Caki2 (cell line): ENCODE measurements around the gene CISTR. TPM values are rescaled to one million over a fixed set of nuclear protein-coding genes. Genes with fewer than 3 reads are reported as not detected.
A peak's percentile ranks its signal among the peaks of the same experiment; 100 is the strongest.
"Not testable (repeated sequence)": the region's sequence is repeated elsewhere in the genome, so short reads cannot be mapped to it uniquely, and the experiment has no call there.

Experiments
- DNase-seq: peaks from one replicate; pipeline ENCODE4 v3.0.0-alpha.2; 2015; ENCODE audit warnings: low read depth
- in situ Hi-C: cut with HindIII; loops from 2 replicates; pipeline ENCODE4 v1.10.0; 2016; ENCODE audit warnings: low sequenced_read_pairs, low pct_unique_long_range_greater_than_20kb, mixed read lengths
- total RNA-seq: library from RNA; depleted of rRNA; stranded (reverse); fragments of >200 nt; shearing (Covaris generic); gene quantifications from 2 replicates; pipeline ENCODE4 v1.2.3, GENCODE V29; 2014; ENCODE audit warnings: low replicate concordance

The CISTR gene
- total RNA-seq, 1 experiment from 2014 or later = not detected

- in situ Hi-C loops = no loop called here
- DNase-seq = no peak
Observed at GRCh38 chr12:53768976-53769375, 17.2 kb upstream of the CISTR start.

DNA sequence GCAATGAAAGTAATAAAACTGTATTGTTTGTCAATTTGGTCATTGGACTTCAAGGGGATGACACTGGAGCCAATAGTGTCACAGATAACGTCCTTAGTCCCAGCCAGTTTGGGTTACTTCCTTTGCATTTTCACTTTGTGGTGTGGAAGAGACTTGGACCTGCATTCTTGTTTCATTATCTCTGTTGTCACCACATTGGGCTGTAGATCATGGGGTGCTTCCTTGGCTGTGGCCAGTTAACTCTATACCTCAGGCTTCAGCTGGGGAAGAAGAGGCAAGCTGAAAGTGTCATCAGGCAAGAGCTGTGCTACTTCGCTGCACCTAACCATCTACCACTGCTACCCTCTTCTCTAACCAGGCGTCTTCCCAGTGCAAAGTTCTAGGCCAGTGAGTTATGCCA, 15.1 kb upstream of the CISTR start:
- in situ Hi-C loops = no loop called here
- no peak for DNase-seq

DNA sequence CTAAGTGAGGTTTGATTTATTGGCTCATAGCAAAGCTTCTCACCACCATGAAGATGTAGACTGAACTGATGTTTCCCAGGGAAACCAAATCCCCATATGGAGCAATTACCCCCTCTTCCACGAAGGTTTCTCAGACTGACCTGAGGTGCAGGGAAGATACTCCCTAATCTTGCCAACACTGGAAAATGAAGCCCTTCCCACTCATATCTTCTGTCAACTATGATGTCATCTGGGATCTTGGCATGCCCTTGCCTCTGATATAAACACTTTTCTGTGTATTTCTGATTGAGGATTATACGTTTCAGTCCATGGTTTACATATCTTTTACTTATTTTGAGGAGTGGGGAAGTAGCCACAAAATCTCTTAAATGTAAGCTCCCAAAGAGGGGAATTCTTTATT, 14.1 kb upstream of the CISTR start:
- DNase-seq = no peak
- in situ Hi-C loops = no loop called here

DNA sequence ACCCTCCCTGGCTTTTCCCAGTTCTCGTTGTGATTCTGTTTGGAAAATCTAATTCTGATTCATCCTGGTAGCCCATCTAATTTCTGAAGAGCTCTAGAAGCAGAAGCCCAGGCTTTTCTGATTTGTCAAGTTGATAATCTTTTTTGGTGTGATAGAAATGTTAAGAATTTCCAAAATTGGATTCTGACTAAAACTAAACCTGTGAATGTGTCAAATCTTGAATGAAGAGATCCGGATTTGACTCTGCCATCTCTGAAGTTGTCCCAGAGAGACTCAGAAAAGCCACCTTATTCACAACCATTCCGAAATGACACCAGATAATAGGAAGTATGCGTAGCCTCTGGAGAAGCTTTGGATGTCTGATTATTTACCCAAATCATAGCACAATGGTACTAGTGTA, 12.8 kb upstream of the CISTR start:
- no peak for DNase-seq
- in situ Hi-C loops = no loop called here

DNA sequence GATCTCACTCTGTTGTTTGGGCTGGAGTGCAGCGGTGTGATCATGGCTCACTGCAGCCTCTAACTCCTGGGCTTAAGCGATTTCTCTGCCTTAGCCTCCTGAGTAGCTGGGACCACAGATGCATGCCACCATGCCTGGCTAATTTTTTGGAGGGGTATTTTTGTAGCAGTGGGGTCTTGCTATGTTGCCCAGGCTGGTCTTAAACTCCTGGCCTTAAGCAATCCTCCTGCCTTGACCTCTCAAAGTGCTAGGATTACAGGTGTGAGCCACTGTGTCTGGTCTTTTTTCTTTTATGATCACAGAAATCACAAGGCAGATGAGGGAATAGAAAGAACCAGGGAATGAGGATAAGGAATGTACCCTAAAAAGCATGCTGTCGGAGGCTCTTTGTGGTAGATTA, 11.0 kb upstream of the CISTR start:
- DNase-seq, in situ Hi-C loops: not testable (repeated sequence)

GRCh38 chr12:53761306-53761705, 9.5 kb upstream of the CISTR start:
- in situ Hi-C loops = no loop called here
- DNase-seq = no peak

GRCh38 chr12:53759261-53759660, 7.5 kb upstream of the CISTR start:
- DNase-seq = no peak
- in situ Hi-C loops = no loop called here

DNA sequence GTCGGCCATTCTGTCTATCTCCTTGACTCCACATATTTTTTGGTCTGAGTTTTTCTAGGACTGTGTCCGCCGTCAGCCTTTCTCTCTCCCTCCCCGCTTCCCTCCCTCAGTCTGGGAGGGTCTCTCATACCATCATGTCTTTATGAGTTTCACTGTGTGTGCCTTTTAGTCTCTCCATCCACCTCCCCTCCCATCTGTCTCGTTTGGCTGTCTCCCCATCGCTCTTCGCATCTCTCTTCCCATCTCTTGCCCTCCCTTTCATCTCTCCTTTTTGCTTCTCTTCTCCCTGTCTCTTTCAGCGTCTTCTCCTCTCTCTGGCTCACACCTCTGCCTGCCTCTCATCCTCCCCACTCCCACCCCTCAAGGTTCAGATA, 6.9 kb upstream of the CISTR start:
- DNase-seq = no peak

DNA sequence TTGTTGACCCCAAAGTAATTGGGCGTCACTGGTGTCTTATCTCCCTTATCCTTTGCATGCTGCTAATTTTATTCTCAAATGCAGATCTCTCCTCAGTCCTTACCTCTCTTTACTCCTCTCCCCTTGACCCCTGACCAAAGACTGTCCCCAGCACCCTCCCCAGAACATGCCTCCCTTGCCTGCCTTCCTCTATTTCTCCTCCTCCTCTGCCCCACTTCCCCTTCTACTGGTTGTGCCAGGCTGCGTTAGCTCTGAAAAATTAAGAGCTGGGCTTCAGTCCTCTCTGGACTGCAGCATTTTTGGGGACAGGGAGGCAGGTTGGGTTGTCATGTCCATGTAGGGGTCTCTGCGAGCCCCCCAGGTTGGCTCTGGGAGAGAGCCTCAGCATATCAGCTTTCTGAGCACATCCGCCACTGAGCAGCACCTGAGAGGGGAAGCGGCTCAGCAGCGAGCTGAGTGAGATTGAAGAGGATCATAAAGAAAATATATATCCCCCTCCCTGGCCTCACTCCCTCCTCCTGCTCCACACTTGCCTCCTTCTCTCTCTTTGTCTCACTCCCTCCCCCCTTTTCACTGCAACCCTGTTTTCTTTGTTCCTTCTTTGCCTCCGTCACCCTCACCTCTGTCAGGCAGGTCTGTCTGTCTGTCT, 6.4 kb upstream of the CISTR start:
- in situ Hi-C loops = no loop called here

More for the DNA sequence above, 6.9 kb upstream of the CISTR start:
- in situ Hi-C loops = no loop called here

GRCh38 chr12:53757101-53757770, 5.5 kb upstream of the CISTR start:
- in situ Hi-C loops = no loop called here
- peak; percentile 50 for DNase-seq

More for the DNA sequence above, 6.4 kb upstream of the CISTR start:
- DNase-seq = no peak

DNA sequence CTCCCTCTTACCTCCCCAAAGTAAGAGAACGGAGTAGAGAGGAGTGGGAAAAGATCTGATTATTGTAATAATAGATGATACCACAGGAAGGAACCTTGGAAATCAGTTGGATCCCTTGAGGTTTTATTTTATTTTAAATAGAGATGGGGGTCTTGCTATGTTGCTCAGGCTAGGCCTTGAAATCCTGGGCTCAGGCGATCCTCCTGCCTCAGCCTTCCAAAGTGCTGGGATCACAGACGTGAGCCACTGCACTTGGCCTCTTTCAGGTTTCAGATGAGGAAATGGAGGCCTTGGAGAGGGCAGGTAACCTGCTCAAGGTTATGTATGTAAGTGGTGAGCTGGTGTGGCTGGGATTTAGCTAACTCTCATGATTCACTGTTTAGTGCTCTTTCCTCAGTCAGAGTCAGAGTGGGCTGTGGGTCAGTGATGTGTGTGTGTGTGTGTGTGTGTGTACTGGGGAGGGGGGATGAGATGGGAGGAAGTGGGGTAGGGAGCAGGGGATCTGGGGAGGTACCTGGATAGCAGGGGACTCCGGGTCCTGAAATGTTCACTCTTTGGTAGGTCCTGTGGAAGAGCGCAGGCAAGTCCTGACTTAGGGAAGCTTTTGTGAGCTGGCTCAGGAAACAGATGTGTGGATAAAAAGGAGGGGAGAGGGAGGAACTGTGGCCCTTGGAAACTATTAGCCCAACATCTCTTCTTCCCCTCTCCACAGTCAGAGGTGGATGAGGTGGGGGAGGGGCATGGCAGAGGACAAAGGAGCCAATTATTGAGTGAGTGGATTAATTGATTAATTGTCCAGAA, 4.7 kb upstream of the CISTR start:
- no peak for DNase-seq
- in situ Hi-C loops = no loop called here

DNA sequence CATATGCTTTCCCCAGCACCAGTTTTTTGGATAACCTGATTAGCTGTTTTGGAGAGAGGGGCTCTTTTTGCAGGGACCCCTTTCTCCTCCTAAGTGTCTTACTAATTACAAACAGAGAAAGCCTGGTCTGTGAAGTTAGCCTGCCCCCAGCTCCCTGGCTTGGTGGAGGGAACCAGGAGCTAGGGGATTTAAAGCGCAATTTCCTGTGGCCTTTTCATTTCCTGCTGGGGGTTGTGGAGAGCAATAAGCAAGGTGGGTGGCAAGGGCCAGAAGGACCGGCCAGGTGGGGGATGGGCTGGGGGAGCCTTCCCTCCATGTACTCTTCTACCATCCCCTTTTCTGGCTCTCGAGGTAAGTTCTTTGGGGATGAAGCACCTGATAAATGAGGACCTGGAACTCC, 4.1 kb upstream of the CISTR start:
- in situ Hi-C loops = no loop called here
- DNase-seq = no peak

DNA sequence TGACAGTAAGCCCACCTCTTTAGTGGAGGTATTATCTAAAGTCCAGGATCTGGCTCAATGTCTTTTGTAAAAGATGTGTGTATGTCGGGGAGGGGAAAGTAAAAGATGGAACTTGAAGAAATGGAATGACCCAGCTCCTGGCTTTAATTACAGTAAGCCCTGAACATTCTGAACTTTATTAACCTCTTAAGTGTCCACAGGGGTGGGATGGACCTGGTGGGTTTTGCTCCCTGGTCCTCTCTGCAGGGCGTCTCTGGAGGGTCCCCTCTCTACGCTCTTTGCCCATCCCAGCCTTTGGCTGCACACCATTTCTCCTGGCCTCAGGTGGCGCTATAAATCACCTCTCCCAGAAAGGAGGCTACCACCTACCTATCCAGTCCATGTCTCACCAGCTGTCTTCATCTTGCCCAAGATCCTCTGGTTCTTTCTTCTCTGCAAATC, 3.7 kb upstream of the CISTR start:
- DNase-seq = no peak
- in situ Hi-C loops = no loop called here

GRCh38 chr12:53754633-53755264, 3.0 kb upstream of the CISTR start:
- no peak for DNase-seq
- in situ Hi-C loops = no loop called here

- no peak for DNase-seq
- in situ Hi-C loops = no loop called here
Observed at GRCh38 chr12:53754188-53754585, 2.4 kb upstream of the CISTR start.

GRCh38 chr12:53752621-53753020, 842 bp upstream of the CISTR start:
- in situ Hi-C loops = no loop called here
- DNase-seq = no peak

DNA sequence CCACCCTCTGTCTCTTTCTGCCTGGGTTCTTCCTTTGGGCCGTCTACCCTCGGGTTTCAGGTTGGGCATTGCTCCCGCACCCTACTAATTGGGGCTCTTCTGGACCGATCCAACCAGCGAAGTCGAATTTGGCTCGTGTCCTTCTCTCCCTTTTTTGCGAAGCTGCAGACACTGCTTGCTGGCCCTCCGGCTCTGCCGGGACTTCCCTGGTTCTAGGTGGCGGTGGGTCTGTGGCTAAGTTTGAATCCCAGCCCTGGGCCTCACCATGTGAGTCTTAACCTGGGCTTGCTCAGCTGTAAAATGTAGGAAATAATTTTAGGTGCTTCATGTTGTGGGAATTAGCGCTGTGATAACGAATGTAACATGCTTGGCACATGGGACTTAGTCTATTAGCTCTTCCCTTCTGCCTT, 418 bp upstream of the CISTR start:
- no peak for DNase-seq

DNA sequence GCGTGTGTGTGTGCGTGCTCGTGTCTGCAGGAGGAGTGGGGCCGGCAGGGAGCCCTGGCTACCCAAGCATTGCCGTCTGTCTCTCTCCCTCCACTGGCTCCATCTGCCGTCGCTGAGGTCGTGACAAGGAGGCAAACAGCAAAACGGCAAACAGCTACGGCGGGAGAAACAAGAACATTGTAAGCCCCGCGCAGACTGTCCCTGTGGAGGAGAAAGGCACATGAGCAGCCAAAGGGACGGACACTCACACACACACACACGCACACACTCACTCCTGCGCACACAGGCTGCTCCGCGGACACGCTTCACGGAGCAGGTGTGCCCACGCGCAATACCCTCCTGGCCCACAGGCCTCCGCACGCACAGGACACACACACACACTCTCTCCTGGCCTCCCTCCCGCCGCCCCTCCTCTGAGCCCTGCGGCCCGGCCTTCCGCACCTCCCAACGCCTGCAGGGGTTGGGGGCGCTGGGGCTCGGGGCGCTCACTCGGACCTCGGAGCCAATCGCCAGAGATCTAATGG, 905 bp downstream of the CISTR start:
- in situ Hi-C loops = no loop called here

More for the DNA sequence above, 418 bp upstream of the CISTR start:
- in situ Hi-C loops = no loop called here

More for the DNA sequence above, 905 bp downstream of the CISTR start:
- DNase-seq = no peak
